H1 (cell line): ENCODE measurements around the gene SLC12A8. TPM values are rescaled to one million over a fixed set of nuclear protein-coding genes. Genes with fewer than 3 reads are reported as not detected.

Experiments
- CTCF ChIA-PET: fragments of 300-600 bp; sonication (Branson Sonifier 250); formaldehyde crosslinking; loops from one replicate; lab custom pipeline; 2021; ENCODE audit not compliant: partially characterized antibody; lab: Charles Lee
- POLR2A ChIA-PET: fragments of 300-600 bp; sonication (Branson Sonifier 250); formaldehyde crosslinking; loops from one replicate; lab custom pipeline; 2021; ENCODE audit warnings: inconsistent platforms; ENCODE audit not compliant: partially characterized antibody; lab: Charles Lee
- DNase-seq, 2 experiments: peaks; one replicate each; pipeline versions ENCODE4 v3.0.0 to v3.0.0-alpha.2; 2010 to 2022; ENCODE audit warnings: low spot score in 2 of 2, low read depth in 1 of 2, mixed read lengths in 1 of 2
- FAIRE-seq: peaks from 2 replicates; lab custom pipeline; 2011; peaks lifted over from hg19 to GRCh38; lab: Jason Lieb, UNC
- H2AFZ ChIP-seq: 2 replicates; pipeline ENCODE4 v1.8.1; 2012; ENCODE audit warnings: low read length, inconsistent platforms
- H2AK5ac ChIP-seq: 2 replicates; pipeline ENCODE4 v1.6.1; 2013; ENCODE audit warnings: low read depth, low read length
- H2BK120ac ChIP-seq: replicated peaks from 2 replicates; pipeline ENCODE3; 2013; ENCODE audit warnings: low read depth, low read length, inconsistent platforms
- H2BK12ac ChIP-seq: 2 replicates; pipeline ENCODE4 v1.6.1; 2013; ENCODE audit warnings: low read depth, low read length
- H2BK15ac ChIP-seq: 2 replicates; pipeline ENCODE4 v1.6.1; 2013; ENCODE audit warnings: low read length
- H2BK20ac ChIP-seq: 2 replicates; pipeline ENCODE4 v1.6.1; 2013; ENCODE audit warnings: low read length
- H2BK5ac ChIP-seq: 2 replicates; pipeline ENCODE4 v1.6.1; 2013; ENCODE audit warnings: low read depth, low read length
- H3K14ac ChIP-seq: 2 replicates; pipeline ENCODE4 v1.6.1; 2013; ENCODE audit warnings: inconsistent platforms; ENCODE audit not compliant: insufficient read length
- H3K18ac ChIP-seq: 2 replicates; pipeline ENCODE4 v1.6.1; 2013; ENCODE audit warnings: low read length; ENCODE audit errors: extremely low read depth
- H3K23ac ChIP-seq: 2 replicates; pipeline ENCODE4 v1.6.1; 2013; ENCODE audit warnings: inconsistent platforms; ENCODE audit not compliant: insufficient read length
- H3K23me2 ChIP-seq: 2 replicates; pipeline ENCODE4 v1.6.1; 2013; ENCODE audit warnings: low read depth, low read length
- H3K27ac ChIP-seq: 2 replicates; pipeline ENCODE4 v1.6.1; 2011; ENCODE audit warnings: low read depth, low read length, inconsistent platforms
- H3K27me3 ChIP-seq, 4 experiments: replicated peaks in 1 of 4; 1 replicate in 1 of 4; 2 replicates in 3 of 4; pipeline versions ENCODE4 v1.6.1 to v1.8.1; 2011 to 2013; ENCODE audit warnings: low read length in 3 of 4, mild to moderate bottlenecking in 3 of 4, inconsistent platforms in 2 of 4, mixed read lengths in 2 of 4, moderate library complexity in 1 of 4; ENCODE audit not compliant: control insufficient read depth in 3 of 4, insufficient read depth in 3 of 4; ENCODE audit errors: extremely low read depth in 1 of 4
- H3K36me3 ChIP-seq, 4 experiments: 2 replicates each; pipeline versions ENCODE4 v1.6.1 to v1.8.1; 2011 to 2013; ENCODE audit warnings: mild to moderate bottlenecking in 4 of 4, low read length in 3 of 4, moderate library complexity in 2 of 4, control low read depth in 1 of 4, inconsistent platforms in 1 of 4; ENCODE audit not compliant: insufficient read depth in 4 of 4, control insufficient read depth in 2 of 4
- H3K4ac ChIP-seq: replicated peaks from 2 replicates; pipeline ENCODE3; 2013; ENCODE audit warnings: low read length, low read depth, mixed read lengths, inconsistent platforms; ENCODE audit not compliant: insufficient read length
- H3K4me1 ChIP-seq, 4 experiments: replicated peaks in 1 of 4; 1 replicate in 1 of 4; 2 replicates in 3 of 4; pipeline versions ENCODE4 v1.6.1 to v1.8.1; 2011 to 2013; ENCODE audit warnings: low read length in 3 of 4, inconsistent platforms in 2 of 4, mixed read lengths in 1 of 4; ENCODE audit not compliant: insufficient read depth in 4 of 4, control insufficient read depth in 3 of 4
- H3K4me2 ChIP-seq, 2 experiments: 2 replicates each; pipeline versions ENCODE4 v1.6.1 to v1.8.1; 2011 to 2013; ENCODE audit warnings: low read depth in 2 of 2, low read length in 2 of 2, control low read depth in 1 of 2, inconsistent platforms in 1 of 2, mild to moderate bottlenecking in 1 of 2; ENCODE audit not compliant: insufficient read depth in 1 of 2
- H3K4me3 ChIP-seq, 4 experiments: fragments of 200-600, 300-600 bp in 1 of 4; sonication (generic), shearing (Covaris generic), sonication (Bioruptor Twin) in 1 of 4; 2 replicates each; pipeline versions ENCODE4 v1.5.1 to v1.8.1; 2011 to 2016; ENCODE audit warnings: low read length in 4 of 4, low read depth in 3 of 4, control low read depth in 2 of 4, inconsistent platforms in 2 of 4, mild to moderate bottlenecking in 2 of 4, mixed read lengths in 1 of 4, moderate library complexity in 1 of 4; ENCODE audit not compliant: insufficient read depth in 2 of 4; ENCODE audit errors: extremely low read depth in 1 of 4
- H3K56ac ChIP-seq: replicated peaks from 2 replicates; pipeline ENCODE3; 2013; ENCODE audit warnings: low read depth, mild to moderate bottlenecking, mixed read lengths, low read length, inconsistent platforms; ENCODE audit not compliant: insufficient read length
- H3K79me1 ChIP-seq: 2 replicates; pipeline ENCODE4 v1.6.1; 2013; ENCODE audit warnings: low read depth, low read length, control low read depth
- H3K79me2 ChIP-seq, 2 experiments: 2 replicates each; pipeline versions ENCODE4 v1.6.1 to v1.8.1; 2012 to 2013; ENCODE audit warnings: low read length in 2 of 2, mild to moderate bottlenecking in 2 of 2, inconsistent platforms in 1 of 2; ENCODE audit not compliant: insufficient read depth in 2 of 2, control insufficient read depth in 1 of 2
- H3K9ac ChIP-seq, 4 experiments: replicated peaks in 1 of 4; 1 replicate in 1 of 4; 2 replicates in 3 of 4; pipeline versions ENCODE4 v1.6.1 to v1.8.1; 2011 to 2013; ENCODE audit warnings: low read depth in 3 of 4, low read length in 3 of 4, control low read depth in 2 of 4, mild to moderate bottlenecking in 2 of 4, moderate library complexity in 2 of 4, inconsistent platforms in 1 of 4; ENCODE audit errors: extremely low read depth in 1 of 4
- H3K9me3 ChIP-seq, 2 experiments: 2 replicates each; pipeline versions ENCODE4 v1.6.1 to v1.8.1; 2012 to 2013; ENCODE audit warnings: mild to moderate bottlenecking in 2 of 2, moderate library complexity in 2 of 2, control low read depth in 1 of 2, inconsistent platforms in 1 of 2, low read depth in 1 of 2, low read length in 1 of 2, mixed read lengths in 1 of 2; ENCODE audit not compliant: insufficient read depth in 2 of 2
- H4K20me1 ChIP-seq, 2 experiments: replicated peaks in 1 of 2; 2 replicates each; pipeline versions ENCODE3 to v1.8.1; 2011 to 2013; ENCODE audit warnings: inconsistent platforms in 2 of 2, low read length in 2 of 2, mild to moderate bottlenecking in 1 of 2; ENCODE audit not compliant: insufficient read depth in 2 of 2, control insufficient read depth in 1 of 2
- H4K5ac ChIP-seq: 2 replicates; pipeline ENCODE4 v1.6.1; 2013; ENCODE audit warnings: low read length, low read depth, mixed read lengths, inconsistent platforms; ENCODE audit not compliant: insufficient read length
- H4K8ac ChIP-seq: 2 replicates; pipeline ENCODE4 v1.8.0; 2013; ENCODE audit warnings: mild to moderate bottlenecking, moderate library complexity, low read length, inconsistent platforms; ENCODE audit not compliant: insufficient read depth; ENCODE audit errors: extremely low read depth
- H4K91ac ChIP-seq: replicated peaks from 2 replicates; pipeline ENCODE3; 2013; ENCODE audit warnings: low read length, mixed read lengths, inconsistent platforms; ENCODE audit not compliant: insufficient read length
- CHD1 ChIP-seq: IDR thresholded peaks from 2 replicates; pipeline ENCODE4 v1.6.1; 2012; ENCODE audit warnings: low read depth, low read length, improper control_type of control experiment
- CHD2 ChIP-seq: IDR thresholded peaks from 2 replicates; pipeline ENCODE4 v1.6.1; 2012; ENCODE audit warnings: low read length, improper control_type of control experiment
- KDM1A ChIP-seq: fragments of 200-600, 300-600 bp; sonication (generic); IDR thresholded peaks from 2 replicates; pipeline ENCODE4 v1.7.1; 2016; ENCODE audit warnings: mild to moderate bottlenecking, low read length, borderline replicate concordance
- KDM5A ChIP-seq: fragments of 200-600 bp; IDR thresholded peaks from 2 replicates; pipeline ENCODE4 v1.7.1; 2012; ENCODE audit warnings: mild to moderate bottlenecking, low read length, inconsistent platforms, mixed read lengths
- WGBS, 2 experiments: shearing (Covaris generic) in 1 of 2; methylation state at CpG; one replicate each; pipeline versions ENCODE4 v1.1.6 to v1.1.7; 2013 to 2015; ENCODE audit warnings: low lambda C conversion rate in 2 of 2, mixed read lengths in 2 of 2, inconsistent platforms in 1 of 2, low coverage in 1 of 2, missing lambda C conversion rate in 1 of 2; ENCODE audit not compliant: insufficient replicate concordance in 2 of 2, insufficient coverage in 1 of 2, insufficient read length in 1 of 2; ENCODE audit errors: extremely low coverage in 1 of 2, missing lambda C conversion rate in 1 of 2; 5-methylcytosine and 5-hydroxymethylcytosine counted together
- polyA plus RNA-seq, 7 experiments: library from polyadenylated mRNA; depleted of rRNA in 3 of 7; stranded (reverse) in 5 of 7; unstranded in 2 of 7; fragments of >200 nt in 5 of 7; fragments of 200-250 nt in 2 of 7; gene quantifications; 1 replicate in 5 of 7; 2 replicates in 1 of 7; 4 replicates in 1 of 7; pipeline versions ENCODE4 v1.2.1 to v1.2.3, GENCODE V29; 2011 to 2013; ENCODE audit warnings: missing spikeins in 2 of 7, mixed read lengths in 2 of 7
- total RNA-seq: library from RNA; stranded (reverse); fragmentation: NEBNext Ultra II Directional; extraction: Animal tissue kit (Norgen Biotek cat#: 25700); gene quantifications from 2 replicates; pipeline ENCODE4 v1.2.1, GENCODE V29; 2021

The SLC12A8 gene
- total and polyA plus RNA-seq, 2 of the 8 experiments (the other 6 are each of a cell fraction or from before 2014, with no cell fraction given), result 13.7 to 14.4 TPM

GRCh38 chr3:125160606-125161371 is 51.8 kb downstream of the SLC12A8 start:
- Histone ChIP-seq H4K5ac (no peak overlapping the region), H2AK5ac (no peak overlapping the region), H3K27me3 (no peaks in the 10 kb centered on the region), H3K79me2 (no peaks in the 10 kb centered on the region), H2BK12ac (no peak overlapping the region), H3K56ac (no peak overlapping the region), H3K4me3 (no peak overlapping the region), H4K8ac (no peak overlapping the region), H3K4me1 (peaks cover 2 to 7% (median 7%) of the 10 kb centered on the region in 4 experiments; a peak in 4 of 7 replicates), H3K36me3 (no peaks in the 10 kb centered on the region; a peak in 1 of 8 replicates), H3K23me2 (no peaks in the 10 kb centered on the region; the same call in 1 of the 2 replicates), H3K9ac (no peak overlapping the region), H2BK20ac (no peak overlapping the region), H2BK15ac (no peak overlapping the region; the same call in 1 of the 2 replicates), H3K14ac (no peak overlapping the region), H3K79me1 (no peaks in the 10 kb centered on the region), H2AFZ (no peak overlapping the region), H3K4ac (no peak overlapping the region), H3K27ac (no peak overlapping the region), H4K91ac (no peak overlapping the region), H3K4me2 (no peak overlapping the region), H3K23ac (no peak overlapping the region), H2BK5ac (no peak overlapping the region), H4K20me1 (no peaks in the 10 kb centered on the region), H3K9me3 (no peaks in the 10 kb centered on the region), H3K18ac (no peak overlapping the region), H2BK120ac (no peak overlapping the region)
- ChIA-PET POLR2A (interaction anchor here (1.0 kb wide), 1 partner anchor 244 kb away, joined by 6 read pairs; no protein-coding TSS in a partner anchor), CTCF (interaction anchor here (0.9 to 7.1 kb wide), 3 partner anchors 11 to 166 kb away, joined by 4 to 56 read pairs (median 5); no protein-coding TSS in a partner anchor)
- TF ChIP-seq CHD1, result no peak
- no peak for TF ChIP-seq KDM1A
- TF ChIP-seq KDM5A, result no peak
- no peak for TF ChIP-seq CHD2
- 90% methylated on average over 9 of the region's 9 CpGs; no CpG with 5 or more reads in 1 of the 2 experiments for WGBS, 2 experiments
- FAIRE-seq (no peak), DNase-seq (no peak)
